HEK293T (cell line): ENCODE results near the gene ALK.

Experiments
- ARNT ChIP-seq: fragments of 450-650 bp; IDR thresholded peaks from 2 replicates; pipeline ENCODE4 v1.6.1; 2017; ENCODE audit warnings: mild to moderate bottlenecking
- BHLHE40 ChIP-seq: fragments of 450-650 bp; IDR thresholded peaks from 2 replicates; pipeline ENCODE4 v1.6.1; 2016; ENCODE audit warnings: mild to moderate bottlenecking, moderate library complexity, borderline replicate concordance
- CTBP1 ChIP-seq: fragments of 450-650 bp; IDR thresholded peaks from 2 replicates; pipeline ENCODE4 v1.6.1; 2016; ENCODE audit warnings: borderline replicate concordance
- ELF4 ChIP-seq: fragments of 450-650 bp; IDR thresholded peaks from 2 replicates; pipeline ENCODE4 v1.6.1; 2017; ENCODE audit warnings: antibody characterized with exemption
- FOXA1 ChIP-seq: fragments of 450-650 bp; IDR thresholded peaks from 2 replicates; pipeline ENCODE4 v1.6.1; 2016; ENCODE audit warnings: mild to moderate bottlenecking
- FOXK2 ChIP-seq: fragments of 450-650 bp; IDR thresholded peaks from 2 replicates; pipeline ENCODE4 v1.6.1; 2016; ENCODE audit warnings: mild to moderate bottlenecking
- FOXM1 ChIP-seq: fragments of 450-650 bp; IDR thresholded peaks from 2 replicates; pipeline ENCODE4 v1.6.1; 2017; ENCODE audit warnings: mild to moderate bottlenecking, borderline replicate concordance
- HDGF ChIP-seq: fragments of 450-650 bp; IDR thresholded peaks from 2 replicates; pipeline ENCODE4 v1.6.1; 2017; ENCODE audit warnings: antibody characterized with exemption, borderline replicate concordance
- L3MBTL2 ChIP-seq: fragments of 450-650 bp; conservative IDR thresholded peaks from 2 replicates; pipeline ENCODE4 v1.6.1; 2016; ENCODE audit warnings: mild to moderate bottlenecking
- LEF1 ChIP-seq: fragments of 450-650 bp; IDR thresholded peaks from 2 replicates; pipeline ENCODE4 v1.6.1; 2017; ENCODE audit warnings: mild to moderate bottlenecking, borderline replicate concordance
- PKNOX1 ChIP-seq: fragments of 450-650 bp; IDR thresholded peaks from 2 replicates; pipeline ENCODE4 v1.6.1; 2016
- SP1 ChIP-seq: fragments of 450-650 bp; IDR thresholded peaks from 2 replicates; pipeline ENCODE4 v1.6.1; 2017
- TARDBP ChIP-seq: fragments of 450-650 bp; IDR thresholded peaks from 2 replicates; pipeline ENCODE4 v1.6.1; 2016

- TF ChIP-seq ARNT (no peak), FOXM1 (no peak), SP1 (no peak), TARDBP (no peak), BHLHE40 (no peak), L3MBTL2 (no peak), FOXA1 (no peak), PKNOX1 (no peak), ELF4 (no peak), HDGF (no peak), CTBP1 (no peak), FOXK2 (no peak), LEF1 (no peak)
Observed at GRCh38 chr2:29573147-29573546, 348.2 kb downstream of the ALK start.
